Measurements from ENCODE around the gene PRND.
A peak's percentile ranks its signal among the peaks of the same experiment; 100 is the strongest.
"Not testable (repeated sequence)": the region's sequence is repeated elsewhere in the genome, so short reads cannot be mapped to it uniquely, and the experiment has no call there.

Gene PRND

GRCh38 chr20:4770026-4770425 lies 48.3 kb downstream of the PRND start:
- Histone ChIP-seq H3K27ac (no peak overlapping the region), H3K4me3 (no peak overlapping the region)
- DNase-seq (ENCODE audit: low spot score): no peak
- TF ChIP-seq CTCF (IDR thresholded peaks at IDR 0.05): no peak

GRCh38 chr20:4771004-4771403 lies 49.3 kb downstream of the PRND start:
- no peak overlapping the region for H3K4me3 ChIP-seq
- no peak overlapping the region for H3K27ac ChIP-seq
- TF ChIP-seq CTCF (IDR thresholded peaks at IDR 0.05): no peak
- no peak for DNase-seq (ENCODE audit: low spot score)

- no peak for DNase-seq (ENCODE audit: low spot score)
- Histone ChIP-seq H3K4me3 (no peak overlapping the region), H3K27ac (no peak overlapping the region)
- TF ChIP-seq CTCF (IDR thresholded peaks at IDR 0.05): no peak
Observed at GRCh38 chr20:4772132-4772531, 50.4 kb downstream of the PRND start.

- not testable (repeated sequence) for H3K27ac ChIP-seq; DNase-seq (ENCODE audit: low spot score); H3K4me3 ChIP-seq
Observed at GRCh38 chr20:4773014-4773413, 51.3 kb downstream of the PRND start.

- no peak for TF ChIP-seq CTCF (IDR thresholded peaks at IDR 0.05)
- peak overlapping the region in 1 of 2 donors; percentile 47 for H3K27ac ChIP-seq
- H3K4me3 ChIP-seq: no peak overlapping the region
- no peak for DNase-seq (ENCODE audit: low spot score)
Observed at GRCh38 chr20:4773736-4774135, 52.0 kb downstream of the PRND start.

- no peak overlapping the region for H3K4me3 ChIP-seq
- DNase-seq (ENCODE audit: low spot score): no peak
- TF ChIP-seq CTCF (IDR thresholded peaks at IDR 0.05): no peak
- H3K27ac ChIP-seq: peak overlapping the region in 1 of 2 donors; percentile 47
Observed at GRCh38 chr20:4774207-4774606, 52.5 kb downstream of the PRND start.

GRCh38 chr20:4775322-4776078 lies 53.8 kb downstream of the PRND start:
- Histone ChIP-seq H3K27ac (no peak overlapping the region), H3K4me3 (no peak overlapping the region)
- TF ChIP-seq CTCF (IDR thresholded peaks at IDR 0.05): no peak
- DNase-seq (ENCODE audit: low spot score): no peak
